Panc1 (cell line): ENCODE results near the gene XIAP. TPM values are rescaled to one million over a fixed set of nuclear protein-coding genes. Genes with fewer than 3 reads are reported as not detected.

Experiments
- ATAC-seq: fragments of 200-7000 bp; cut with Tn5 transposase; 2 replicates; pipeline ENCODE4 v1.9.1; 2020; ENCODE audit warnings: mild to moderate bottlenecking, moderate library complexity
- BruUV-seq: library from RNA; stranded (reverse); fragments of 400-500 nt; replicated peaks from 2 replicates; lab custom pipeline; 2021; lab: Mats Ljungman, UMichigan
- CTCF ChIA-PET: fragments of 300-600 bp; sonication (Branson Sonifier 250); formaldehyde crosslinking; loops from one replicate; lab custom pipeline; 2022; ENCODE audit warnings: antibody characterized with exemption; lab: Charles Lee
- POLR2A ChIA-PET: fragments of 300-600 bp; sonication (Branson Sonifier 250); formaldehyde crosslinking; loops from one replicate; lab custom pipeline; 2022; ENCODE audit warnings: antibody characterized with exemption; lab: Charles Lee
- DNase-seq: peaks from one replicate; pipeline ENCODE4 v3.0.0-alpha.2; 2010; ENCODE audit warnings: low read depth, low spot score
- H3K27ac ChIP-seq: 2 replicates; pipeline ENCODE4 v1.5.1; 2011; ENCODE audit warnings: mild to moderate bottlenecking, low read length, inconsistent platforms
- H3K27me3 ChIP-seq: fragments of 200-500 bp; sonication (Bioruptor generic); 2 replicates; pipeline ENCODE4 v1.6.0; 2014; ENCODE audit warnings: low read length, inconsistent platforms; ENCODE audit not compliant: control insufficient read depth, insufficient read depth
- H3K36me3 ChIP-seq: fragments of 200-500 bp; sonication (Bioruptor generic); 2 replicates; pipeline ENCODE4 v1.5.1; 2014; ENCODE audit warnings: inconsistent platforms, mild to moderate bottlenecking, low read length, moderate library complexity; ENCODE audit not compliant: control insufficient read depth, insufficient read depth
- H3K4me1 ChIP-seq: 2 replicates; pipeline ENCODE4 v1.5.1; 2011; ENCODE audit warnings: inconsistent platforms, mild to moderate bottlenecking, low read length, moderate library complexity; ENCODE audit not compliant: control insufficient read depth, insufficient read depth
- H3K4me3 ChIP-seq, 2 experiments: 2 replicates each; pipeline ENCODE4 v1.5.1; 2011 to 2012; ENCODE audit warnings: low read depth in 2 of 2, low read length in 2 of 2, mild to moderate bottlenecking in 2 of 2, inconsistent platforms in 1 of 2, moderate library complexity in 1 of 2
- H3K9me3 ChIP-seq: fragments of 200-500 bp; sonication (Bioruptor generic); 2 replicates; pipeline ENCODE4 v1.5.1; 2014; ENCODE audit warnings: low read depth, mild to moderate bottlenecking, inconsistent platforms, low read length, moderate library complexity; ENCODE audit not compliant: control insufficient read depth, insufficient read depth
- POLR2AphosphoS5 ChIP-seq: IDR thresholded peaks from 2 replicates; pipeline ENCODE4 v1.6.1; 2012; ENCODE audit warnings: mild to moderate bottlenecking, low read depth, low read length, moderate library complexity
- SIN3A ChIP-seq: IDR thresholded peaks from 2 replicates; pipeline ENCODE4 v1.6.1; 2012; ENCODE audit warnings: low read depth, mild to moderate bottlenecking, low read length, moderate library complexity, borderline replicate concordance; ENCODE audit not compliant: insufficient read depth
- TCF7L2 ChIP-seq: IDR thresholded peaks from 2 replicates; pipeline ENCODE4 v1.6.1; 2011; ENCODE audit warnings: mild to moderate bottlenecking, low read depth, low read length, inconsistent platforms
- in situ Hi-C: cut with HindIII; loops from 2 replicates; pipeline ENCODE4 v1.10.0; 2016; ENCODE audit warnings: low sequenced_read_pairs, low pct_unique_long_range_greater_than_20kb
- intact Hi-C: fragments of 100-400 bp; cut with micrococcal nuclease; formaldehyde crosslinking; loops from one replicate; pipeline ENCODE4 v1.10.0; 2022; ENCODE audit not compliant: unreplicated experiment
- total RNA-seq: library from RNA; stranded (reverse); gene quantifications from one replicate; pipeline ENCODE4 v1.2.1, GENCODE V29; 2021; ENCODE audit not compliant: unreplicated experiment
- TF ChIP-seq, protein P1 (sequence below): fragments of 450-650 bp; IDR thresholded peaks from 2 replicates; pipeline ENCODE4 v1.5.1; 2017; ENCODE audit warnings: mild to moderate bottlenecking
- TF ChIP-seq, protein P2 (sequence below), 2 experiments: IDR thresholded peaks; 2 replicates each; pipeline ENCODE4 v1.6.1; 2011 to 2012; ENCODE audit warnings: low read depth in 2 of 2, control low read depth in 1 of 2, low read length in 1 of 2, mild to moderate bottlenecking in 1 of 2, moderate library complexity in 1 of 2; ENCODE audit not compliant: insufficient read depth in 1 of 2

The XIAP gene
- total RNA-seq, 1 experiment from 2014 or later = 73.7 TPM

DNA sequence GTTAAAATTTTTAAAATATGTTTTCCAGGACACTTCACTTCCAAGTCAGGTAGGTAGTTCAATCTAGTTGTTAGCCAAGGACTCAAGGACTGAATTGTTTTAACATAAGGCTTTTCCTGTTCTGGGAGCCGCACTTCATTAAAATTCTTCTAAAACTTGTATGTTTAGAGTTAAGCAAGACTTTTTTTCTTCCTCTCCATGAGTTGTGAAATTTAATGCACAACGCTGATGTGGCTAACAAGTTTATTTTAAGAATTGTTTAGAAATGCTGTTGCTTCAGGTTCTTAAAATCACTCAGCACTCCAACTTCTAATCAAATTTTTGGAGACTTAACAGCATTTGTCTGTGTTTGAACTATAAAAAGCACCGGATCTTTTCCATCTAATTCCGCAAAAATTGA is 49.7 kb downstream of the XIAP start:
- Histone ChIP-seq H3K36me3 (peaks cover 12% of the 10 kb centered on the region), H3K27me3 (no peaks in the 10 kb centered on the region), H3K9me3 (no peaks in the 10 kb centered on the region), H3K27ac (no peak overlapping the region), H3K4me3 (no peak overlapping the region), H3K4me1 (no peaks in the 10 kb centered on the region)
- no peak for TF ChIP-seq TCF7L2
- TF ChIP-seq, protein P1, sequence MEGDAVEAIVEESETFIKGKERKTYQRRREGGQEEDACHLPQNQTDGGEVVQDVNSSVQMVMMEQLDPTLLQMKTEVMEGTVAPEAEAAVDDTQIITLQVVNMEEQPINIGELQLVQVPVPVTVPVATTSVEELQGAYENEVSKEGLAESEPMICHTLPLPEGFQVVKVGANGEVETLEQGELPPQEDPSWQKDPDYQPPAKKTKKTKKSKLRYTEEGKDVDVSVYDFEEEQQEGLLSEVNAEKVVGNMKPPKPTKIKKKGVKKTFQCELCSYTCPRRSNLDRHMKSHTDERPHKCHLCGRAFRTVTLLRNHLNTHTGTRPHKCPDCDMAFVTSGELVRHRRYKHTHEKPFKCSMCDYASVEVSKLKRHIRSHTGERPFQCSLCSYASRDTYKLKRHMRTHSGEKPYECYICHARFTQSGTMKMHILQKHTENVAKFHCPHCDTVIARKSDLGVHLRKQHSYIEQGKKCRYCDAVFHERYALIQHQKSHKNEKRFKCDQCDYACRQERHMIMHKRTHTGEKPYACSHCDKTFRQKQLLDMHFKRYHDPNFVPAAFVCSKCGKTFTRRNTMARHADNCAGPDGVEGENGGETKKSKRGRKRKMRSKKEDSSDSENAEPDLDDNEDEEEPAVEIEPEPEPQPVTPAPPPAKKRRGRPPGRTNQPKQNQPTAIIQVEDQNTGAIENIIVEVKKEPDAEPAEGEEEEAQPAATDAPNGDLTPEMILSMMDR = no peak
- TF ChIP-seq SIN3A = no peak
- TF ChIP-seq POLR2AphosphoS5 = no peak
- TF ChIP-seq, protein P2, sequence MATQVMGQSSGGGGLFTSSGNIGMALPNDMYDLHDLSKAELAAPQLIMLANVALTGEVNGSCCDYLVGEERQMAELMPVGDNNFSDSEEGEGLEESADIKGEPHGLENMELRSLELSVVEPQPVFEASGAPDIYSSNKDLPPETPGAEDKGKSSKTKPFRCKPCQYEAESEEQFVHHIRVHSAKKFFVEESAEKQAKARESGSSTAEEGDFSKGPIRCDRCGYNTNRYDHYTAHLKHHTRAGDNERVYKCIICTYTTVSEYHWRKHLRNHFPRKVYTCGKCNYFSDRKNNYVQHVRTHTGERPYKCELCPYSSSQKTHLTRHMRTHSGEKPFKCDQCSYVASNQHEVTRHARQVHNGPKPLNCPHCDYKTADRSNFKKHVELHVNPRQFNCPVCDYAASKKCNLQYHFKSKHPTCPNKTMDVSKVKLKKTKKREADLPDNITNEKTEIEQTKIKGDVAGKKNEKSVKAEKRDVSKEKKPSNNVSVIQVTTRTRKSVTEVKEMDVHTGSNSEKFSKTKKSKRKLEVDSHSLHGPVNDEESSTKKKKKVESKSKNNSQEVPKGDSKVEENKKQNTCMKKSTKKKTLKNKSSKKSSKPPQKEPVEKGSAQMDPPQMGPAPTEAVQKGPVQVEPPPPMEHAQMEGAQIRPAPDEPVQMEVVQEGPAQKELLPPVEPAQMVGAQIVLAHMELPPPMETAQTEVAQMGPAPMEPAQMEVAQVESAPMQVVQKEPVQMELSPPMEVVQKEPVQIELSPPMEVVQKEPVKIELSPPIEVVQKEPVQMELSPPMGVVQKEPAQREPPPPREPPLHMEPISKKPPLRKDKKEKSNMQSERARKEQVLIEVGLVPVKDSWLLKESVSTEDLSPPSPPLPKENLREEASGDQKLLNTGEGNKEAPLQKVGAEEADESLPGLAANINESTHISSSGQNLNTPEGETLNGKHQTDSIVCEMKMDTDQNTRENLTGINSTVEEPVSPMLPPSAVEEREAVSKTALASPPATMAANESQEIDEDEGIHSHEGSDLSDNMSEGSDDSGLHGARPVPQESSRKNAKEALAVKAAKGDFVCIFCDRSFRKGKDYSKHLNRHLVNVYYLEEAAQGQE (IDR thresholded peaks at IDR 0.05; ENCODE audit: insufficient read depth in 1 of 2, low read depth in 2 of 2, low read length in 1 of 2) = no peak
- ChIA-PET POLR2A (no interaction called here), CTCF (no interaction called here)
- no peak for DNase-seq
- BruUV-seq = no TSS peak
- intact Hi-C loops (no loop called here), in situ Hi-C loops (no loop called here)
- ATAC-seq = no peak

DNA sequence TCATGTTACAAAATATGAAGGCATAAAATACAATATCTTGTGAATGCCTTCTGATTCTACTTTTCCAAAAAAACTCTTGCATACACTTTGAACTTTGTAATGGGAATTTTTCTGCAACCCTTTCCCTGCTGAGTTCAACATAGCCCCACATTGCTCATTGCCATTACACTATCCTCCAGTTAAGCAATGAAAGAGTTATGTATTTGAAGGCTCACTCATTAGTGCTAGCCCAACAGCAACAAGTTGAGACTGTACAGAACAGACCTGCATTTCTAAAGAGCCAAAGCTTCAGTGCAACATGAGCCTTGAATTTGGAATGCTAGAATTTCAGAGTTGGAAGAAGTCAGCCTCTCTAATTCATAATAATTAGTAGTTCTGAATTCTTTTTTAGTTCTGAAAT is 57.2 kb downstream of the XIAP start:
- ChIA-PET CTCF (no interaction called here), POLR2A (no interaction called here)
- no peaks in the 10 kb centered on the region for H3K4me1 ChIP-seq
- BruUV-seq = no TSS peak
- TF ChIP-seq, protein P1 = no peak
- TF ChIP-seq POLR2AphosphoS5 (no peak), TCF7L2 (no peak), SIN3A (no peak)
- TF ChIP-seq, protein P2 (IDR thresholded peaks at IDR 0.05; ENCODE audit: insufficient read depth in 1 of 2, low read depth in 2 of 2, low read length in 1 of 2) = no peak
- no peaks in the 10 kb centered on the region for H3K27me3 ChIP-seq
- no peaks in the 10 kb centered on the region for H3K36me3 ChIP-seq
- intact Hi-C loops = no loop called here
- no peak overlapping the region for H3K27ac ChIP-seq
- in situ Hi-C loops = no loop called here
- H3K4me3 ChIP-seq = no peak overlapping the region
- peak; percentile 68; the same call in 1 of the 2 replicates for ATAC-seq
- DNase-seq = no peak
- no peaks in the 10 kb centered on the region for H3K9me3 ChIP-seq
